Esophagus muscularis mucosa (tissue), 4 donors: ENCODE measurements around the gene ACTR8. TPM values are rescaled to one million over a fixed set of nuclear protein-coding genes. Genes with fewer than 3 reads are reported as not detected.
A peak's percentile ranks its signal among the peaks of the same experiment; 100 is the strongest.

ENCODE experiments used
- DNase-seq: peaks from one replicate; pipeline ENCODE4 v3.0.0-alpha.2; 2017; ENCODE audit errors: extremely low spot score
- H3K27ac ChIP-seq, 4 donors: fragments of 200-600 bp; sonication (generic); replicated peaks in 1 of 4; 1 replicate in 3 of 4; 2 replicates in 1 of 4; pipeline ENCODE4 v1.5.1; 2016 to 2019; ENCODE audit warnings: mild to moderate bottlenecking in 1 of 4
- H3K27me3 ChIP-seq, 4 donors: fragments of 200-600 bp; sonication (generic); one replicate each; pipeline versions ENCODE4 v1.5.1 to v1.6.0; 2016 to 2019
- H3K36me3 ChIP-seq, 4 donors: fragments of 200-600 bp; sonication (generic); one replicate each; pipeline ENCODE4 v1.5.1; 2016 to 2019
- H3K4me1 ChIP-seq, 4 donors: fragments of 200-600 bp; sonication (generic); one replicate each; pipeline ENCODE4 v1.5.1; 2016 to 2019
- H3K4me3 ChIP-seq, 4 donors: fragments of 200-600 bp; sonication (generic); 1 replicate in 2 of 4; 2 replicates in 2 of 4; pipeline ENCODE4 v1.5.1; 2016 to 2019; ENCODE audit warnings: mild to moderate bottlenecking in 4 of 4, moderate library complexity in 1 of 4
- H3K9me3 ChIP-seq, 4 donors: fragments of 200-600 bp; sonication (generic); 1 replicate in 3 of 4; 2 replicates in 1 of 4; pipeline ENCODE4 v1.5.1; 2016 to 2019
- CTCF ChIP-seq, 3 experiments: fragments of 200-600 bp in 2 of 3; fragments of 450-650 bp in 1 of 3; sonication (generic) in 2 of 3; IDR thresholded peaks; one replicate each; pipeline ENCODE4 v1.5.1; 2017 to 2019; ENCODE audit warnings: antibody characterized with exemption in 3 of 3, mild to moderate bottlenecking in 2 of 3, moderate library complexity in 1 of 3
- EP300 ChIP-seq: sonication (generic); formaldehyde crosslinking; IDR thresholded peaks from one replicate; pipeline ENCODE4 v1.6.1; 2017; ENCODE audit warnings: antibody characterized with exemption
- POLR2A ChIP-seq: fragments of 450-650 bp; IDR thresholded peaks from one replicate; pipeline ENCODE4 v1.6.1; 2017; ENCODE audit warnings: antibody characterized with exemption, moderate library complexity, mild to moderate bottlenecking, low read depth
- POLR2AphosphoS5 ChIP-seq, 2 donors: sonication (generic); formaldehyde crosslinking; IDR thresholded peaks; one replicate each; pipeline ENCODE4 v1.6.1; 2017; ENCODE audit warnings: antibody characterized with exemption in 2 of 2
- WGBS: methylation state at CpG from one replicate; pipeline ENCODE4 v1.1.5; 2018; 5-methylcytosine and 5-hydroxymethylcytosine counted together
- intact Hi-C: fragments of 100-400 bp; cut with DNase I; formaldehyde crosslinking; loops from one replicate; pipeline ENCODE4 v1.15.1; 2023
- total RNA-seq, 4 donors: library from RNA; depleted of rRNA; stranded (reverse); fragments of >200 nt; gene quantifications; one replicate each; pipeline versions ENCODE4 v1.1.0 to v1.2.1, GENCODE V29; 2016

Gene ACTR8
- total RNA-seq, 4 donors from 2014 or later = 18.3 to 30.7 (median 21.9) TPM

- Histone ChIP-seq H3K4me1 (no peaks in the 10 kb centered on the region), H3K27ac (no peak overlapping the region), H3K36me3 (no peaks in the 10 kb centered on the region), H3K4me3 (no peak overlapping the region), H3K27me3 (peaks cover 0 to 19% (median 0%) of the 10 kb centered on the region in 4 donors), H3K9me3 (no peaks in the 10 kb centered on the region)
- WGBS = 71% methylated on average over 5 of the region's 5 CpGs
- intact Hi-C loops = no loop called here
- DNase-seq = no peak
- TF ChIP-seq CTCF (IDR thresholded peaks at IDR 0.05) (no peak), POLR2AphosphoS5 (IDR thresholded peaks at IDR 0.05) (no peak), POLR2A (no peak), EP300 (no peak)
Measured at GRCh38 chr3:53902711-53903110, 20.8 kb upstream of the ACTR8 start.

GRCh38 chr3:53902067-53902466 is 20.1 kb upstream of the ACTR8 start:
- Histone ChIP-seq H3K9me3 (no peaks in the 10 kb centered on the region), H3K36me3 (no peaks in the 10 kb centered on the region), H3K4me3 (no peak overlapping the region), H3K27me3 (peaks cover 0 to 25% (median 0%) of the 10 kb centered on the region in 4 donors), H3K27ac (no peak overlapping the region), H3K4me1 (no peaks in the 10 kb centered on the region)
- no peak for DNase-seq
- 16% methylated on average over 1 of the region's 1 CpG for WGBS
- intact Hi-C loops = no loop called here
- TF ChIP-seq CTCF (IDR thresholded peaks at IDR 0.05) (no peak), POLR2AphosphoS5 (IDR thresholded peaks at IDR 0.05) (no peak), EP300 (no peak), POLR2A (no peak)

- WGBS = 81% methylated on average over 2 of the region's 2 CpGs
- Histone ChIP-seq H3K9me3 (no peaks in the 10 kb centered on the region), H3K27me3 (peaks cover 0 to 21% (median 0%) of the 10 kb centered on the region in 4 donors), H3K4me1 (no peaks in the 10 kb centered on the region), H3K36me3 (no peaks in the 10 kb centered on the region), H3K4me3 (no peak overlapping the region), H3K27ac (no peak overlapping the region)
- intact Hi-C loops = no loop called here
- no peak for TF ChIP-seq POLR2A
- no peak for TF ChIP-seq EP300
- TF ChIP-seq CTCF (IDR thresholded peaks at IDR 0.05) = no peak
- TF ChIP-seq POLR2AphosphoS5 (IDR thresholded peaks at IDR 0.05) = no peak
- DNase-seq = no peak
Measured at GRCh38 chr3:53900666-53901331, 18.8 kb upstream of the ACTR8 start.

- Histone ChIP-seq H3K4me3 (no peak overlapping the region), H3K27me3 (peaks cover 0 to 17% (median 0%) of the 10 kb centered on the region in 4 donors), H3K27ac (no peak overlapping the region), H3K4me1 (no peaks in the 10 kb centered on the region), H3K36me3 (no peaks in the 10 kb centered on the region), H3K9me3 (no peaks in the 10 kb centered on the region)
- intact Hi-C loops = no loop called here
- DNase-seq = no peak
- 59% methylated on average over 2 of the region's 2 CpGs for WGBS
- TF ChIP-seq POLR2AphosphoS5 (IDR thresholded peaks at IDR 0.05) (no peak), CTCF (IDR thresholded peaks at IDR 0.05) (no peak), POLR2A (no peak), EP300 (no peak)
Measured at GRCh38 chr3:53899750-53900149, 17.8 kb upstream of the ACTR8 start.

- TF ChIP-seq POLR2AphosphoS5 (IDR thresholded peaks at IDR 0.05) (no peak), POLR2A (no peak), CTCF (IDR thresholded peaks at IDR 0.05) (no peak), EP300 (no peak)
- intact Hi-C loops = no loop called here
- DNase-seq = no peak
- Histone ChIP-seq H3K27me3 (peaks cover 0 to 3% (median 0%) of the 10 kb centered on the region in 4 donors), H3K27ac (peak overlapping the region; percentile 93 to 95 (median 94)), H3K4me3 (peak overlapping the region; percentile 74 to 89 (median 83)), H3K4me1 (peaks cover 15 to 32% (median 26%) of the 10 kb centered on the region in 4 donors), H3K9me3 (no peaks in the 10 kb centered on the region), H3K36me3 (peaks cover 0 to 12% (median 4%) of the 10 kb centered on the region in 4 donors)
- 49% methylated on average over 4 of the region's 4 CpGs for WGBS
Measured at GRCh38 chr3:53892286-53892637, 10.3 kb upstream of the ACTR8 start.
